ENCODE measurements around the gene MGAT4B. TPM values are rescaled to one million over a fixed set of nuclear protein-coding genes. Genes with fewer than 3 reads are reported as not detected.
A peak's percentile ranks its signal among the peaks of the same experiment; 100 is the strongest.

Gene MGAT4B
- total and polyA plus RNA-seq, 2 of the 13 experiments (the other 11 are each of a cell fraction or from before 2014, with no cell fraction given): 93.5 to 130 TPM

- TF ChIP-seq TFDP1 (CRISPR knock-in tag; IDR thresholded peaks at IDR 0.05; ENCODE audit: borderline replicate concordance) (no peak), PHF21A (CRISPR knock-in tag; IDR thresholded peaks at IDR 0.05) (no peak), AGO2 (optimal IDR thresholded peaks at IDR 0.05; ENCODE audit: low read depth, low read length) (peak; percentile 35), FOXM1 (CRISPR knock-in tag; IDR thresholded peaks at IDR 0.05) (no peak)
Measured at GRCh38 chr5:179798144-179798770, 8.4 kb downstream of the MGAT4B start (continued).

GRCh38 chr5:179797741-179798140 is 8.9 kb downstream of the MGAT4B start:
- no peak for DNase-seq (ENCODE audit: low spot score)
- Histone ChIP-seq H3K4me2 (ENCODE audit: low read depth, low read length) (no peak overlapping the region), H3K27ac (ENCODE audit: extremely low read length, insufficient read depth, low read length) (no peak overlapping the region), H4K20me1 (ENCODE audit: insufficient read depth, low read length) (peaks cover 12% of the 10 kb centered on the region; the same call in 1 of the 2 replicates), H3K9ac (ENCODE audit: insufficient read depth, low read depth, low read length) (no peak overlapping the region), H3K9me3 (ENCODE audit: low read length) (no peaks in the 10 kb centered on the region), H3K79me2 (ENCODE audit: insufficient read depth, low read length) (no peaks in the 10 kb centered on the region), H3K4me3 (replicated peaks in 1 of 3; ENCODE audit: insufficient read depth in 1 of 3, low read depth in 2 of 3, low read length in 3 of 3) (no peak overlapping the region), H2AFZ (ENCODE audit: low read length) (no peak overlapping the region), H3K4me1 (ENCODE audit: insufficient read depth, low read length) (peaks cover 42% of the 10 kb centered on the region), H3K36me3 (replicated peaks in 1 of 2; ENCODE audit: control insufficient read depth in 1 of 2, insufficient read depth in 2 of 2, low read length in 2 of 2) (peaks cover 23 to 43% of the 10 kb centered on the region in 2 experiments; a peak in 4 of 5 replicates), H3K27me3 (ENCODE audit: control insufficient read depth in 1 of 2, insufficient read depth in 2 of 2, low read length in 2 of 2) (no peaks in the 10 kb centered on the region)
- FAIRE-seq: no peak
- 92% methylated on average over 10 of the region's 30 CpGs for WGBS (ENCODE audit: low lambda C conversion rate)
- no TSS peak for BruUV-seq (replicated peaks)
- intact Hi-C loops (cut with micrococcal nuclease; ENCODE audit: unreplicated experiment): loop anchor here (2.0 kb wide), 1 partner anchor 35 kb away; no protein-coding TSS in a partner anchor
- ChIA-PET POLR2A (interaction anchor here (1.0 to 1.5 kb wide), 3 partner anchors 11 to 66 kb away, joined by 3 to 5 read pairs (median 4); partner anchors contain the start of gene SQSTM1), CTCF (ENCODE audit: low intra/inter-chr PET ratio, low total read pairs) (no interaction called here)
- TF ChIP-seq ZBTB26 (CRISPR knock-in tag; IDR thresholded peaks at IDR 0.05; ENCODE audit: borderline replicate concordance) (no peak), ETV6 (CRISPR knock-in tag; conservative IDR thresholded peaks at IDR 0.05) (no peak), ZNF263 (CRISPR knock-in tag; IDR thresholded peaks at IDR 0.05) (no peak), HNF4G (IDR thresholded peaks at IDR 0.05; ENCODE audit: borderline replicate concordance, low read depth, low read length) (no peak), HNF4G (CRISPR knock-in tag; IDR thresholded peaks at IDR 0.05; ENCODE audit: borderline replicate concordance, low read depth) (no peak), DNMT3B (CRISPR knock-in tag; conservative IDR thresholded peaks at IDR 0.05) (no peak), PBX3 (CRISPR knock-in tag; IDR thresholded peaks at IDR 0.05; ENCODE audit: borderline replicate concordance) (no peak), RBFOX2 (IDR thresholded peaks at IDR 0.05; ENCODE audit: low read depth, low read length) (peak; percentile 65)
- ATAC-seq: no peak
- in situ Hi-C loops (cut with HindIII; ENCODE audit: extremely low pct_ligation_motif_present, low pct_unique_long_range_greater_than_20kb): no loop called here

Data from HepG2 (cell line).